Ramos (cell line): ENCODE data around the gene ATG9A.

Experiments
- in situ Hi-C: fragments of 300-500 bp; cut with MboI; formaldehyde crosslinking; loops from one replicate; pipeline ENCODE4 v1.14.3; 2022; ENCODE audit warnings: low sequenced_read_pairs; ENCODE audit not compliant: unreplicated experiment

The ATG9A gene

GRCh38 chr2:219180961-219181360, 48.5 kb downstream of the ATG9A start:
- in situ Hi-C loops = no loop called here

- in situ Hi-C loops = no loop called here
These were observed 49.6 kb downstream of the ATG9A start for GRCh38 chr2:219179601-219180465.

DNA sequence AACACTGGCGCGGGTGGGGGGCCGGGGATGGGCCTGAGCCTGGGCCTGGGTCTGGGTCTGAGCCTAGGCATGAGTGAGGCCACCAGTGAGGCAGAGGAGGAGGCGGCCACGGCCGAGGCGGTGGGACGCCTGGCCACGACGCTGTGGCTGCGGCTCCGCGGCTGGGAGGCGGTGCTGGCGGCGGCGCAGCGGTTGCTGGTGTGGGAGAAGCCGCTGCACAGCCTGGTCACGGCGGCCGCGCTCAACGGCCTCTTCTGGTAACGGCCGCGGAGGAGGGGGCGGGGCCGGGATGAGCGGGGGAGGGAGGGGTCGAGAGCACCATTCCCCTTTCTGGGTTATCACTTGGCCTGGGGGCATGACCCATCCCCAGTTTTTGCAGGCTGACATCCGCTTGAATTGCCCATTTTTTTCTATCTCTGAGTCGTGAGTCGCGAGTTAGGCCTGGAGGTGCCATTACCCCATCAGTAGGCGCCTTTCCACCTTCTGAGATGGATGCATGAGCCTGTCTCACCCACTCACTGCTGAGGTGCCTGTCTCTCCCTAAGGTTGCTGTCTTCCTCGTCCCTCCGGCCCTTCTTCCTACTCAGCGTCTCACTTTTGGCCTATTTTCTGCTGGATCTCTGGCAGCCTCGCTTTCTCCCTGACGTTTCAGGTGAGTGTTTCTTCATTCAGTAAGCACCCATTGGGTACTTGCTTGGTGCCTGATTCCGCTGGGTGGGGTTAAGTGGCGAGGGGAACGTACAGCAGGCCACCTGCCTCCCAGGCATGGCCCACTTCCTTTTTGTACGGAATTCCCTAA, 50.9 kb downstream of the ATG9A start:
- in situ Hi-C loops = no loop called here

GRCh38 chr2:219177552-219178376, 51.7 kb downstream of the ATG9A start, which contains the start of gene RETREG2:
Gene RETREG2, plus strand, starts transcription at chr2:219178275. Its CDS starts 78 bp downstream, at chr2:219178353.
- in situ Hi-C loops = no loop called here

DNA sequence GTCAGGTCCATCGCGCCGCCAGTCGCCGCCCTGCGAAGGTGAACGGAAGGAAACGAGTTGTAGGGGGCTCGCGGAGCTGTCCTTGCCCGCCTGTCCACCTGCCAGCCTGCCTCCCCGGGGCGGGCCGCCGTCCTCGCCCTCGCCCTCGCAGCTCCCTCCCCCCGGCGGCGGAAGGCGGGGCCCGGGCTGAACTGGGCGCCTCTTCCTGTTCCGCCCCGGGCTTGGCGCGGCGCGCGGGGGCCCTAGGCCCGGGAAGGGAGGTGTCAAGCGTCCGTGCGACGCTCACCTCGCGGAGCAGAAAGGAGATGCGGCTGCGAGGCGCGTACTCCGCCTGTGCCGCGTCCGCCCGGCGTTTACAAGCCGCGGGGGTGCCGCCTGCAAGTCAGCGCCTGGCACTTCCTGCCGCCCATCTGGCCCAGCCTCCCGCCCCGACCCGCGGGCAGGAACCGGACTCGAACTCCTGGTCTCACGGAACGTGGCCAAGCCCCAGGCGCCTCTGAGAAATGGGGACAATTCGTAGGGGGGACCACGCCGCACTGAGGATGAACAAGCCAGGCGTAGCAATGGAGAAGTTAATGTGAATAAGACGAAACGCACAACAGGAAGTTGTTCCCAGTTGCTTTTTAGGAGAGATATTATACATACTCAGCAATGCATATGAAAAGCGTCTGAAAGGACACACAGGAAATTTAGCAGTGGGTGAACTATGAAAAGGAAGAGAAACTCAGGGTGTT, 52.5 kb downstream of the ATG9A start, which contains the start of gene CNPPD1:
Gene CNPPD1 (minus strand): TSS at position 108 of the 734 bp plus-strand sequence. CDS start 97 bp downstream, at position 11.
- in situ Hi-C loops = no loop called here

DNA sequence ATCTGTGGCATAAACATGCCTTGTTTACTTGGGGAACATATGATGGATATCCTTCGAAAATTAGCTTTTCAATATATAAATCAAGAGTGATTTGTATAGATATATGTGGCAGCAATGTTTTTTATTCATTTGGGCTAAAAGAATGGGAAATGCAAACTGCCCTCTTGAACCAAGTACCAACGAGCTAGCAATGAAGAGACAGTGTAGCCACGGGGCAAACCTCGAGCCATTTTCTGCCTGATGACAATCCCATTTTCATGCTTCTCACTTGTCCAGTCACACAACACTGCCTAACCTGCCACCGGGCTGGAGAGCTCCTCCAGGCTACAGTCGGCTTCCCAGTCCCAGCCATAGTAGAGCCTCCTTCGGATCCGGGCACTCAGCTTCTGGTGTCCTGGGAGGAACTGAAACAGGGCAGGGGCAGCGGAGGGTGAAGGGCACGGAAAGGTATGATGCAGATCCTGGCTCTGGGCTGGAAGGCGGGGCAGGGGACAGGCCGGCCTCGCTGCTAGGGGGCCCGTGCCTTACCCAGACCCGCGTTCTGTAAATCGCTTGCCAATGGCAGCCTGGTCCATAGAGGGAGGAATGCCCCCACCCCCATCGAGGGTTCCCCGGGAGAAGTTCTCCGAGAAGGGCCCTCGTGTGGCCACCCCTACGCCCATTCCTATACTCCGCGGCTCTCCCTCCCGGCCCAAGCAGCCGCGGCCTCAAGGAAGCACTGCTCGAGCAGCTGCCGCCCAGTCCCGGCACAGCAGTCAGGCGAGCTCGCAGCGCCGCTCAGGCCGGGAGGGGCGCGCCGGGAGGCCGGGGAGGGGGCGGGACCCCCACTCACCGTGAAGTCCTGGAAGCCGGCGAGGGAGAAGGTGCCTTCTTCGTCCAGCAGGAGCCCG, 53.3 kb downstream of the ATG9A start:
- in situ Hi-C loops = no loop called here

- in situ Hi-C loops = no loop called here
These were observed 54.0 kb downstream of the ATG9A start for GRCh38 chr2:219175486-219175885.

GRCh38 chr2:219174801-219175200, 54.6 kb downstream of the ATG9A start:
- in situ Hi-C loops = loop anchor here (5.0 kb wide), 1 partner anchor 32 kb away; the partner anchor contains the start of gene ZFAND2B

DNA sequence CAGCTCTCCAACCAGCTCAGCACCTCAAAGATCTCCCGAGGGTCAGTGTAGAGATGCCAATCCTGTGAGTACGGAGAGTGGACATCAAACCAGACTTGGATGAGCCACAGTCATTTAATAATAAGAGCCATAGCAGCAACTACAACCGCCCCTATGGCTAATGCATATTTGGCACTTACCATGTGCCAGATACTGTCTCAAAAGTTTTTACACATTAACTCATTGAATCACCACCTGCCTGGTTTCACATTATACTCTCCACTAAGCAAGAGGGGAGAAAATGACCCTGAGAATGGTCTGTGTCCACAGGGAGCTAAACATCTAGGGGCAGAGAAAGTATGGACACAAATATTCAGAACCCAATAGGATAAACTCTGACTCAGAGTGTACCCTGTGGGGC, 55.3 kb downstream of the ATG9A start:
- in situ Hi-C loops = loop anchor here (5.0 kb wide), 1 partner anchor 33 kb away; the partner anchor contains the start of gene ZFAND2B

- in situ Hi-C loops = loop anchor here (5.0 kb wide), 1 partner anchor 34 kb away; the partner anchor contains the start of gene ZFAND2B
These were observed 56.3 kb downstream of the ATG9A start for GRCh38 chr2:219173176-219173575.

GRCh38 chr2:219172231-219173154, 56.9 kb downstream of the ATG9A start:
- in situ Hi-C loops = loop anchor here (5.0 kb wide), 1 partner anchor 35 kb away; the partner anchor contains the start of gene ZFAND2B

GRCh38 chr2:219171231-219171651, 58.2 kb downstream of the ATG9A start:
- in situ Hi-C loops = loop anchor here (5.0 kb wide), 1 partner anchor 36 kb away; the partner anchor contains the start of gene ZFAND2B

- in situ Hi-C loops = loop anchor here (5.0 kb wide), 1 partner anchor 37 kb away; the partner anchor contains the start of gene ZFAND2B
These were observed 59.3 kb downstream of the ATG9A start, which contains the start of gene SLC23A3 for GRCh38 chr2:219169930-219170654. Gene SLC23A3, minus strand, starts transcription at chr2:219170029. Its CDS starts 45 bp downstream, at chr2:219169984.
